ENCODE results near the gene RNF152. TPM values are rescaled to one million over a fixed set of nuclear protein-coding genes. Genes with fewer than 3 reads are reported as not detected.
"Not testable (repeated sequence)": the region's sequence is repeated elsewhere in the genome, so short reads cannot be mapped to it uniquely, and the experiment has no call there.

Gene RNF152
- total and polyA plus RNA-seq, 8 donors = 11.0 to 17.3 (median 14.5) TPM

GRCh38 chr18:61803393-61803792, 89.4 kb downstream of the RNF152 start:
- ATAC-seq (no peak), DNase-seq (no peak)
- intact Hi-C loops (cut with DNase I) = no loop called here
- Histone ChIP-seq H3K9me3 (no peaks in the 10 kb centered on the region), H3K27me3 (no peaks in the 10 kb centered on the region), H3K4me1 (no peaks in the 10 kb centered on the region), H3K36me3 (no peaks in the 10 kb centered on the region), H3K4me3 (no peak overlapping the region), H3K27ac (no peak overlapping the region)
- TF ChIP-seq, protein P1, sequence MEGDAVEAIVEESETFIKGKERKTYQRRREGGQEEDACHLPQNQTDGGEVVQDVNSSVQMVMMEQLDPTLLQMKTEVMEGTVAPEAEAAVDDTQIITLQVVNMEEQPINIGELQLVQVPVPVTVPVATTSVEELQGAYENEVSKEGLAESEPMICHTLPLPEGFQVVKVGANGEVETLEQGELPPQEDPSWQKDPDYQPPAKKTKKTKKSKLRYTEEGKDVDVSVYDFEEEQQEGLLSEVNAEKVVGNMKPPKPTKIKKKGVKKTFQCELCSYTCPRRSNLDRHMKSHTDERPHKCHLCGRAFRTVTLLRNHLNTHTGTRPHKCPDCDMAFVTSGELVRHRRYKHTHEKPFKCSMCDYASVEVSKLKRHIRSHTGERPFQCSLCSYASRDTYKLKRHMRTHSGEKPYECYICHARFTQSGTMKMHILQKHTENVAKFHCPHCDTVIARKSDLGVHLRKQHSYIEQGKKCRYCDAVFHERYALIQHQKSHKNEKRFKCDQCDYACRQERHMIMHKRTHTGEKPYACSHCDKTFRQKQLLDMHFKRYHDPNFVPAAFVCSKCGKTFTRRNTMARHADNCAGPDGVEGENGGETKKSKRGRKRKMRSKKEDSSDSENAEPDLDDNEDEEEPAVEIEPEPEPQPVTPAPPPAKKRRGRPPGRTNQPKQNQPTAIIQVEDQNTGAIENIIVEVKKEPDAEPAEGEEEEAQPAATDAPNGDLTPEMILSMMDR (IDR thresholded peaks at IDR 0.05) = no peak

GRCh38 chr18:61797696-61798590, 94.9 kb downstream of the RNF152 start:
- Histone ChIP-seq H3K36me3 (no peaks in the 10 kb centered on the region), H3K27ac (no peak overlapping the region), H3K27me3 (no peaks in the 10 kb centered on the region), H3K4me1 (no peaks in the 10 kb centered on the region), H3K9me3 (no peaks in the 10 kb centered on the region), H3K4me3 (no peak overlapping the region)
- intact Hi-C loops (cut with DNase I) = no loop called here
- DNase-seq (no peak), ATAC-seq (no peak)
- TF ChIP-seq, protein P1 (IDR thresholded peaks at IDR 0.05) = no peak

DNA sequence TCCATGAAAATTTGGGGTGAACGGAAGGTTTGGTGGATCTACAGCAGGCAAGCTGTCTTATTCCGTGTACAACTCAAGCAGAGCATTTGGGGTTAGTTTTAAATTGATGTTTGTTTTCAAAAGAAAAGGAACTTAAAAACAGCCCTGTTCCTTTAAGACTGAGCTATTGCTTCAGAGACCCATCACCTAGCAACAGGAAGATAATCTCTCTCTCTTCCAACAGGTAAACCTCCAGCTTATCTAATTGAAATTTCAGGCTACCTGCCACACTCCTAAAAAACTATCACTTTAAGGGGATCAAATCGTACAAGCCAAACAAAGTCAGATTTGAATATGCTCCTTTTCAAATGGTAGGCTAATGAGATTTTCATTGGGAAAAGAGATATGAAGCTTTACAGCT, 101.8 kb downstream of the RNF152 start:
- Histone ChIP-seq H3K27ac (no peak overlapping the region), H3K36me3 (no peaks in the 10 kb centered on the region), H3K9me3 (peaks cover 0 to 12% of the 10 kb centered on the region in 2 donors), H3K27me3 (no peaks in the 10 kb centered on the region), H3K4me3 (no peak overlapping the region), H3K4me1 (no peaks in the 10 kb centered on the region)
- DNase-seq = no peak
- TF ChIP-seq, protein P1 (IDR thresholded peaks at IDR 0.05) = no peak
- no peak for ATAC-seq
- intact Hi-C loops (cut with DNase I) = no loop called here

DNA sequence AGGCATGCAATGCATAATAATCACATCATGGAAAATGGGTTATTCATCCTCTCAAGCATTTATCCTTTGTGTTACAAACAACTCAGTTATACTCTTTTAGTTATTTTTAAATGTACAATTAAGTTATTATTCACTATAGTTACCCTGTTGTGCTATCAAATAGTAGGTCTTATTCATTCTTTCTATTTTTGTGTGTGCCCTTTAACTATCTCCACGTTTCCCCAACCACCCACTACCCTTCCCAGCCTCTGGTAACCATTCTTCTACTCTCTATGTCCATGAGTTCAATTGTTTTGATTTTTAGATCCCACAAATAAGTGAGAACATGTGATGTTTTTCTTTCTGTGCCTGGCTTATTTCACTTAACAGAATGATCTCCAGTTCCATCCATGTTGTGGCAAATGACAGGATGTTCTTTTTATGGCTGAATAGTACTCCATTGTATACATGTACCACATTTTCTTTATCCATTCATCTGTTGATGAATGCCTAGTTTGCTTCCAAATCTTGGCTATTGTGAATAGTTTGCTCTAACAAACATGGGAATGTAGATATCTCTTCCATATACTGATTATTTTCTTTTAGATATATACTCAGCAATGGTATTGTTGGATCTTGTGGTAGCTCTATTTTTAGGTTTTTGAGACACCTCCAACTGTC, 105.7 kb downstream of the RNF152 start:
- DNase-seq; H3K4me1 ChIP-seq; H3K27me3 ChIP-seq; ATAC-seq; H3K4me3 ChIP-seq; H3K27ac ChIP-seq; H3K36me3 ChIP-seq; intact Hi-C loops (cut with DNase I): not testable (repeated sequence)
- H3K9me3 ChIP-seq = peaks cover 0 to 12% of the 10 kb centered on the region in 2 donors

GRCh38 chr18:61785588-61785987, 107.2 kb downstream of the RNF152 start:
- Histone ChIP-seq H3K36me3 (no peaks in the 10 kb centered on the region), H3K27me3 (no peaks in the 10 kb centered on the region), H3K27ac (no peak overlapping the region), H3K4me3 (no peak overlapping the region), H3K9me3 (peaks cover 0 to 12% of the 10 kb centered on the region in 2 donors), H3K4me1 (no peaks in the 10 kb centered on the region)
- TF ChIP-seq, protein P1 (IDR thresholded peaks at IDR 0.05) = no peak
- DNase-seq (no peak), ATAC-seq (no peak)
- intact Hi-C loops (cut with DNase I) = no loop called here

All from left lung (tissue), 10 donors.